Fibroblast of villous mesenchyme (primary cell): ENCODE results near the gene SLC25A18. TPM values are rescaled to one million over a fixed set of nuclear protein-coding genes. Genes with fewer than 3 reads are reported as not detected.
A peak's percentile ranks its signal among the peaks of the same experiment; 100 is the strongest.

ENCODE experiments used
- DNase-seq: peaks from one replicate; pipeline ENCODE4 v3.0.0-alpha.2; 2010; ENCODE audit warnings: low read depth
- H3K4me3 ChIP-seq: 2 replicates; pipeline ENCODE4 v1.5.1; 2011; ENCODE audit warnings: low read depth, mild to moderate bottlenecking, low read length
- total RNA-seq: library from RNA; depleted of rRNA; stranded (reverse); fragments of >200 nt; gene quantifications from 2 replicates; pipeline ENCODE4 v1.2.3, GENCODE V29; 2012
- TF ChIP-seq, protein P1 (sequence below): IDR thresholded peaks from 2 replicates; pipeline ENCODE4 v1.5.1; 2012; ENCODE audit warnings: low read depth, mild to moderate bottlenecking, low read length; ENCODE audit not compliant: insufficient read depth

SLC25A18 gene
- total RNA-seq, 1 donor, result under 0.01 TPM

DNA sequence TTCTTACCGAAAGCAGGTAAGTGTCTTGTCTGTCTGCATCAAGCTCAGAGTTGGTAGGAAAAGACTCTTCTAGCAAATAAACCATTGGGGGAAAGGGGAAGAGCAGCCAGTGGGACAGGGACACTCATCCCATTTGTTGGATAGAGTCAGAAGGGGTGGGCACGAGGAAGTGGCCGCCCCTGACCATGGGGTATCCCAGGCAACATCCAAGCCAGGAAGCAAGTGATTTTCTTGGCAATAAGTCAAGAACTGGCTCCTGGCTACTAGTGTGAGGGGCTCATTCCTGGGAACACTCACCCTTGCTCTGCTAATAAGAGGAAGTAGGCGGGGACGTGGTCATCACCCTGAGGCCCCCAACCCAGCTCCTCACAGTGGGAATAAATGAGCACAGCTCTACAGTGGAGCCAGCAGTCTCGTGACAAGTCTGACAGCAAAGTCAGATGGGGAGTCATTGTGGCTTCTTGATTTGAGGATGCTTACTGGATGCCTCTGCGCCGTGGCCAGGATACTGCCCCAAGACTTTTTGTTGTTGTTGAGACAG is 6.7 kb downstream of the SLC25A18 start:
- DNase-seq, result peak; percentile 38
- peak overlapping the region; percentile 50 for H3K4me3 ChIP-seq
- TF ChIP-seq, protein P1, sequence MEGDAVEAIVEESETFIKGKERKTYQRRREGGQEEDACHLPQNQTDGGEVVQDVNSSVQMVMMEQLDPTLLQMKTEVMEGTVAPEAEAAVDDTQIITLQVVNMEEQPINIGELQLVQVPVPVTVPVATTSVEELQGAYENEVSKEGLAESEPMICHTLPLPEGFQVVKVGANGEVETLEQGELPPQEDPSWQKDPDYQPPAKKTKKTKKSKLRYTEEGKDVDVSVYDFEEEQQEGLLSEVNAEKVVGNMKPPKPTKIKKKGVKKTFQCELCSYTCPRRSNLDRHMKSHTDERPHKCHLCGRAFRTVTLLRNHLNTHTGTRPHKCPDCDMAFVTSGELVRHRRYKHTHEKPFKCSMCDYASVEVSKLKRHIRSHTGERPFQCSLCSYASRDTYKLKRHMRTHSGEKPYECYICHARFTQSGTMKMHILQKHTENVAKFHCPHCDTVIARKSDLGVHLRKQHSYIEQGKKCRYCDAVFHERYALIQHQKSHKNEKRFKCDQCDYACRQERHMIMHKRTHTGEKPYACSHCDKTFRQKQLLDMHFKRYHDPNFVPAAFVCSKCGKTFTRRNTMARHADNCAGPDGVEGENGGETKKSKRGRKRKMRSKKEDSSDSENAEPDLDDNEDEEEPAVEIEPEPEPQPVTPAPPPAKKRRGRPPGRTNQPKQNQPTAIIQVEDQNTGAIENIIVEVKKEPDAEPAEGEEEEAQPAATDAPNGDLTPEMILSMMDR, result no peak

DNA sequence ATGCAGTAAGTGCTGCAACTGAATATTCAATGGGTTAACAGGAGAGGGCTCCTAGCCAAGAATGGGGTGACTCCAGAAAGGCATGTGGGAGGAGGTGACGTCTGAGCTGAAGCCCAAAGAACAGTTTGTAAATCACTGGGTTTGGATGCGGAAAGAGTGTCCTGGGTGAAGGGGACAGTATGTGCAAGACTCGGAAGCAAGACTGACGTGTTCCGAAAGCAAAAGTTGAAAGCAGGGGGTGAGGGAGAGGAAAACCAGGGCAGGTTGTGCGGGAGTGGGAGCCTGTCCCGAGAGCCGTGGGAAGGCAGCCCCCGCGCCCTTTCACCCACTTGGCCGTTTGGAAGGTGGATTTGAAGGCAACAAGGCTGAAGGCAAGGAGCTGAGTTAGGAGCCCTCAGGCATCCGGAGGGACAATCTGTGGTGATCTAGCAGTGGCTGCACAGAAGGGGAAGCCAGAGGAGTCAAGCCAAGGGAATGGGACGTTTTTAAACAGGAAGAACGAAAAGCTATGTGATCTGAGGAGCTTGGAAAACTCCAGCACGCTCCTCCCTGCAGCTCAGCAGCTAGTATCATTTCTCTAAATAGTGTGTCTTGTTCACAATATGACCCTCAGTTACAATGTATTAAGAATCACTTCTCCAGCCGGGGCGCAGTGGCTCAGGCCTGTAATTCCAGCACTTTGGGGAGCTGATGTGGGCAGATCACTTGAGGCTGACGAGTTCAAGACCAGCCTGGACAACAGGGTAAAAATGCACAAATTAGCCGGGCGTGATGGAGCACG is 7.7 kb downstream of the SLC25A18 start:
- peak; percentile 95 for DNase-seq
- H3K4me3 ChIP-seq, result peak overlapping the region; percentile 44
- TF ChIP-seq, protein P1, result no peak

DNA sequence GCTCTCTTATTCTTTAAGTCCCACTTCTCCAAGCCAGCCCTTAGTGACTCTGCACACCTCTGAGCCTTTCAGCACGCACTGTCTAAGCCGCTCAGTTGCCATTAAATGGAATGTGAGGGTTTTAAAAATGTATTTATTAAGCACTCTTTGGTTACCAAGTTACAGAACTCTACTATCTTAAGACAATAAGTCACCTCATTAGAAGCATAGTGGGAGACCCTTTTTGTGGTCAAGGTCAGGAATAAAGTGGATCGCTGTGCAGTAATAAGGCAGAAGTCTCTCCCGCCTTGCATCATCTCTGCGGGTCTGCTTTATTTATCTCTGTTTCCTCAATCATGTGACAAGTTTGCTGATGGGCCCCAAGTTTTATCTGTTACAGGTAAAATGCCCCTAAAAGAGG is 11.9 kb downstream of the SLC25A18 start:
- TF ChIP-seq, protein P1, result no peak
- no peak overlapping the region for H3K4me3 ChIP-seq
- no peak for DNase-seq

DNA sequence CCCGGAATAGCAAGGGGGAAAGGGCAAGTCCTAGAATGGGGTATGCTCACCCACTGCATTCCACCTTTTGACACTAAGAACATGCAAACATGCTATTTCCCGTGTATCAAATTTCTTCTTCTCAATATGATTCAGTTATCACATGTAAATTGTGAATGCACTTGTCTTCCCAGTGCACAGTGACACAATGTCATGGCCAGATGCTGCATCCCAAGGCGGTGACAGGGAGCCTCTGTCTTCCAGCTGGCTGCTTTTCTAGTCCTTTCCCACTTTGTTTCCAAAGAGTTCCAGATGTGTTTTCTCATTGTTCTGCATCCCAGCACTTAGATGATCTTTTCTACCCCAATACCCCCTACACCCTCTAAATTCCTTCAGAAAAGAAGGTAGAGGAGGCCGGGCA is 12.4 kb downstream of the SLC25A18 start:
- TF ChIP-seq, protein P1, result no peak
- DNase-seq, result no peak
- no peak overlapping the region for H3K4me3 ChIP-seq

DNA sequence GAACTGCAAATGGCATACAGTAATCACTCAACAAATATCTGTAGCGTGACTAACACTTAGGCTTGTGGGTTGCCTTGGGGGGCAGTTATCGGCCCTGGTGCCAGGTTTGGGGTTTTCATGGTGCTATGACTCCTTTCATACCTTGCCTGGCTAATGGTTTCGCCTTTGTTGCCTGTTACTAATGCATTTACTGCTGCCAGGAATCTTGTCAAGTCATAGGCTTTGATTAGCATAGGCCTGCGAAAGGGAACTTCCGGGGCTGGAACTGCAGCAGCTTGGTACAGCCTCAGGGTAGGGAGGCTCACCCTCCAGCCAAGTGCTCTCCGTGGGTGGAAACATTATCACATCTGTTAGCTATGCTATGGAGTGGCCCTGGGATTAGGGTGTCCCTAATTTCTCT is 13.2 kb downstream of the SLC25A18 start:
- H3K4me3 ChIP-seq, result no peak overlapping the region
- TF ChIP-seq, protein P1, result no peak

DNA sequence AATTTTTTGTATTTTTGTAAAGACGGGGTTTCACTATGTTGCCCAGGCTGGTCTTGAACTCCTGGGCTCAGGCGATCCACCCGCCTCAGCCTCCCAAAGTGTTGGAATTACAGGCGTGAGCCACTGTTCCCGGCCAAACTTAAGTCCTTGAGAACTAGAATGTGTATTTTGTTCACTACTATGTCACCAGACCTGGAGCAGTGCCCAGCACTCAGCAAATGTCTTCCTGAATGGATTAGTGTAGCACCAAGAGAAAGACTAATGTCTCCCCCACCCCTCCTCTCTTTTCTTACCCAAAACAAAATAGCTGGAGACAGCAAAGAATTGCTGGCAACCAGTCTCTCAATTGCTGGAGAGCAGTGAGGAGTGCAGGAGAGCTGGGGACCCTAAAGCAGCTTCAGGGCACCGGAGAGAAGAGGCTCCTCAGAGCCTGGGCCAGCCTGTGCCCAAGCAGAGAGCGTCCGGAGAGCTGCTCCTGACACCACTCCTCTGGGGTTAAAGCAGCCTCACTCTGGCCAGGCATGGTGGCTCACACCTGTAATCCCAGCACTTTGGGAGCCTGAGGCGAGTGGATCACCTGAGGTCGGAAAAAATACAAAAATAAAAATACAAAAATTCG is 14.9 kb downstream of the SLC25A18 start:
- TF ChIP-seq, protein P1, result no peak
- no peak overlapping the region for H3K4me3 ChIP-seq
- peak; percentile 37 for DNase-seq

More for the DNA sequence above, 13.2 kb downstream of the SLC25A18 start:
- DNase-seq, result peak; percentile 31
